Body of pancreas (tissue), 4 donors: ENCODE results near the gene IRX3. TPM values are rescaled to one million over a fixed set of nuclear protein-coding genes. Genes with fewer than 3 reads are reported as not detected.

ENCODE experiments used
- ATAC-seq: fragments of 150-250 bp; one replicate; pipeline ENCODE4 v1.9.1; 2016
- DNase-seq, 4 donors: peaks; one replicate each; pipeline ENCODE4 v3.0.0-alpha.2; 2019
- H3K27ac ChIP-seq, 4 donors: fragments of 200-600 bp; sonication (generic); 1 replicate in 3 of 4; 2 replicates in 1 of 4; pipeline versions ENCODE4 v1.5.1 to v1.6.1; 2016 to 2019; ENCODE audit warnings: mild to moderate bottlenecking in 1 of 4, mixed read lengths in 1 of 4, moderate library complexity in 1 of 4
- H3K27me3 ChIP-seq, 2 donors: fragments of 200-600 bp; sonication (generic); one replicate each; pipeline ENCODE4 v1.6.0; 2016; ENCODE audit warnings: mild to moderate bottlenecking in 1 of 2
- H3K36me3 ChIP-seq, 2 donors: fragments of 200-600 bp; sonication (generic); replicated peaks in 1 of 2; 2 replicates each; pipeline ENCODE4 v1.5.1; 2016; ENCODE audit warnings: low read depth in 2 of 2; ENCODE audit not compliant: insufficient read depth in 1 of 2
- H3K4me1 ChIP-seq: fragments of 200-600 bp; sonication (generic); one replicate; pipeline ENCODE4 v1.6.0; 2016
- H3K4me3 ChIP-seq, 2 donors: fragments of 200-600 bp; sonication (generic); 1 replicate in 1 of 2; 2 replicates in 1 of 2; pipeline ENCODE4 v1.5.1; 2016 to 2019
- H3K9me3 ChIP-seq, 3 donors: fragments of 200-600 bp; sonication (generic); 1 replicate in 2 of 3; 2 replicates in 1 of 3; pipeline ENCODE4 v1.5.1; 2016
- POLR2A ChIP-seq, 3 donors: fragments of 450-650 bp; IDR thresholded peaks; one replicate each; pipeline ENCODE4 v1.6.1; 2016; ENCODE audit warnings: antibody characterized with exemption in 3 of 3, mild to moderate bottlenecking in 2 of 3
- WGBS, 2 donors: methylation state at CpG; one replicate each; pipeline ENCODE4 v1.1.5; 2017; 5-methylcytosine and 5-hydroxymethylcytosine counted together
- intact Hi-C: fragments of 100-400 bp; cut with DNase I; formaldehyde crosslinking; loops from one replicate; pipeline ENCODE4 v1.15.1; 2023
- total RNA-seq, 2 donors: library from RNA; depleted of rRNA; stranded (reverse); fragments of >200 nt; gene quantifications; one replicate each; pipeline ENCODE4 v1.1.0, GENCODE V29; 2016
- TF ChIP-seq, protein P1 (sequence below), 7 experiments: fragments of 450-650 bp in 4 of 7; fragments of 200-600 bp in 3 of 7; sonication (generic) in 3 of 7; IDR thresholded peaks; one replicate each; pipeline ENCODE4 v1.5.1; 2016 to 2019; ENCODE audit warnings: antibody characterized with exemption in 7 of 7

The IRX3 gene
- total RNA-seq, 2 donors from 2014 or later, result 1.6 to 2.6 TPM

DNA sequence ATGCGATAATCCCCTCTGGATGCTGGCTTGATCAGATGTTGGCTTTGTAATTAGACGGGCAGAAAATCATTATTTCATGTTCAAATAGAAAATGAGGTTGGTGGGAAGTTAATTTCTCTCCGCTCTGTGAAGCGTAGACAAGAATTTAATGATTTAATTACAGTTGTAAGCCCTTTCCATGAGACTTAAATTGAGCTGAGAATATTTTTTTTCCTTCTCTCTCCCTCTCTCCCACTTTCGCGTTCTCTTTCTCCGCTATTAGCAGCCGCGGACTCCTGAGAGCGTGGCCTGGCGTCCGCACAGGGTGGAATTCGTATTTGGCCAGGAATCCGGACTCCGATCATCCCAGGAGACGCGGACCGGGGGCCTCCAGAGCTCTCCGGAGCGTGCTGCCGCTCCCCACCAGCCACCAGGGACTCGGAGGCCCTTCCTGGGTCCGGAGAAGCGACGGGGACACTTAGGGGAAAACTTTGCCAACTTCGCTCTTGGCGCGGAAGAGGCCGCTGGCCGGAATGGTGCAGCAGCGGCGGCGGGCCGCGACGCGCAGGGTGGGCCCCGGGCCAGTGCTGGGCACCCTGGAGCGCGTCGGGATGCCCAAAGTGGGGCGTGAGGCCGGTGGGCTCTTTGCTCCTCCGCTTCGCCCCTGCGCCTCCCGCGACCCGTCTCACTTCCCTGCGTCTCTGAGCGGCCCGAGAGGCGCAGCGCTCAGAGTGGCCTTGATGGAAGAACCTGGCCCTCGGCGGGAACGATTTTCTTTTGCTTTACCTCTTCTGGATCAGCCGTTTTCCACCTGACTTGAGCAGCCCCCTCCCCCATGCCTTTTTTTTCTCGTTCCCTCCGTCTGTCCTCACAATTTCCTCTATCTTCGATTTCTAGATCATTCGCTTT is 3.6 kb upstream of the IRX3 start:
- TF ChIP-seq, protein P1, sequence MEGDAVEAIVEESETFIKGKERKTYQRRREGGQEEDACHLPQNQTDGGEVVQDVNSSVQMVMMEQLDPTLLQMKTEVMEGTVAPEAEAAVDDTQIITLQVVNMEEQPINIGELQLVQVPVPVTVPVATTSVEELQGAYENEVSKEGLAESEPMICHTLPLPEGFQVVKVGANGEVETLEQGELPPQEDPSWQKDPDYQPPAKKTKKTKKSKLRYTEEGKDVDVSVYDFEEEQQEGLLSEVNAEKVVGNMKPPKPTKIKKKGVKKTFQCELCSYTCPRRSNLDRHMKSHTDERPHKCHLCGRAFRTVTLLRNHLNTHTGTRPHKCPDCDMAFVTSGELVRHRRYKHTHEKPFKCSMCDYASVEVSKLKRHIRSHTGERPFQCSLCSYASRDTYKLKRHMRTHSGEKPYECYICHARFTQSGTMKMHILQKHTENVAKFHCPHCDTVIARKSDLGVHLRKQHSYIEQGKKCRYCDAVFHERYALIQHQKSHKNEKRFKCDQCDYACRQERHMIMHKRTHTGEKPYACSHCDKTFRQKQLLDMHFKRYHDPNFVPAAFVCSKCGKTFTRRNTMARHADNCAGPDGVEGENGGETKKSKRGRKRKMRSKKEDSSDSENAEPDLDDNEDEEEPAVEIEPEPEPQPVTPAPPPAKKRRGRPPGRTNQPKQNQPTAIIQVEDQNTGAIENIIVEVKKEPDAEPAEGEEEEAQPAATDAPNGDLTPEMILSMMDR (IDR thresholded peaks at IDR 0.05), result no peak
- TF ChIP-seq POLR2A (IDR thresholded peaks at IDR 0.05), result no peak
- Histone ChIP-seq H3K4me1 (peaks cover 32% of the 10 kb centered on the region), H3K27me3 (peaks cover 0 to 11% of the 10 kb centered on the region in 2 donors), H3K9me3 (no peaks in the 10 kb centered on the region), H3K36me3 (no peaks in the 10 kb centered on the region), H3K4me3 (no peak overlapping the region), H3K27ac (no peak overlapping the region)
- DNase-seq (no peak), ATAC-seq (no peak)
- intact Hi-C loops, result no loop called here
- WGBS, 2 donors, result 10 to 16% methylated on average over 35 to 62 of the region's 62 CpGs

DNA sequence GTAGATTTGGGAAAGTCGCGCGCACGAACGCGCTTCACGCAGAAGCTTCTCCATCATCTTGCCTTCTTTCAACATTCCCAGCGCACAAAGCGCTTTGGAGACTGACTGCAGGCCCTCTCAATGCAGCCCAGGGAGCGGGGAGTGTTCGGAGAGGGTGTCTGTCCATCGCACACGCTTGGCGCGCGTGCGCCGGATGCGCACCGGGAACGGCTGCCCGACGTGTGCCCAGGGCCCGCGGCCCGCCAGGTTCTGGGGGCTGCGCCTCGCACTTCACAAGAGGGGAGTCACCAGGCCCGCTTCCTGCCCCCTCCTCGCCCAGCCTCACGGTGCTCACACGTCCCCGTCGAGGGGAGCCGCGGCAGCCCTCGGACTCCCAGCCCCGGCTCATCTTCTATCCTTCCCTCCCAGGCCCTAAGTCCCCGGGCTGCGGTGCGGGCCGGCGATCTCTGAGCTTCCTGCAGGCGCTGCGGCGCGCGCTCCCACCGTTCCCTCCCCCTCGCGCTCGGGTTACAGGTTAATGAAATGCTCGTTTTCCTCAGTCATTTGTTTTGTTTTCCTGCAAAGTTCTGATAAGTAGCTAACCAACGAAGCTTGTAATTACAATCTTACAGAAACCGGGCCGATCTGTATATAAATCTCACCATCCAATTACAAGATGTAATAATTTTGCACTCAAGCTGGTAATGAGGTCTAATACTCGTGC is 2.8 kb upstream of the IRX3 start:
- H3K9me3 ChIP-seq, result no peaks in the 10 kb centered on the region
- H3K36me3 ChIP-seq, result no peaks in the 10 kb centered on the region
- H3K27me3 ChIP-seq, result peaks cover 0 to 19% of the 10 kb centered on the region in 2 donors
- 9 to 15% methylated on average over 31 to 56 of the region's 57 CpGs for WGBS, 2 donors
- intact Hi-C loops, result no loop called here
- no peak overlapping the region for H3K27ac ChIP-seq
- no peak for DNase-seq
- ATAC-seq, result no peak
- no peak for TF ChIP-seq POLR2A (IDR thresholded peaks at IDR 0.05)
- TF ChIP-seq, protein P1 (IDR thresholded peaks at IDR 0.05), result no peak
- peaks cover 40% of the 10 kb centered on the region for H3K4me1 ChIP-seq
- H3K4me3 ChIP-seq, result no peak overlapping the region

DNA sequence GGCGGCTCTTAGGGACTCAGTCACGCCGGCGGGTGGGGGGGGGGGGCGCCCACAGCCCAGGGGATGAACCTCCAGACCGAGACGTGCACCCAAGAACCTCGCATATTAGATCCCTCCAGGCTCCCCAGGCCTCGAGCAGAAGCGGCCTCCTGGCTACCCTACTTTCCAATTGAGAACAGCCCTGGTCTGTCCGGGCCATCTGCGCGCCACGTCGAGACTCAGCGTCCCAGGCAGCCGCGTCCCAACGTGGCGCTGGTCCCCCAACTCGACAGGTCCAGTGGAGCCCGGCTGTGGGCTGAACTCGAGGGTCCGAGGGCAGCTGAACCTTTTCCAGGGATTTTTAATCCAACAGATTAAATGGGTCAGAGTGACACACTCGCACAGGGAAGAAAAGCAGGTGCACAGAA is 2.3 kb upstream of the IRX3 start:
- Histone ChIP-seq H3K4me3 (no peak overlapping the region), H3K36me3 (no peaks in the 10 kb centered on the region), H3K4me1 (peaks cover 46% of the 10 kb centered on the region), H3K27me3 (peaks cover 0 to 25% of the 10 kb centered on the region in 2 donors), H3K9me3 (no peaks in the 10 kb centered on the region), H3K27ac (no peak overlapping the region)
- TF ChIP-seq, protein P1 (IDR thresholded peaks at IDR 0.05), result no peak
- no peak for TF ChIP-seq POLR2A (IDR thresholded peaks at IDR 0.05)
- ATAC-seq, result no peak
- intact Hi-C loops, result no loop called here
- 3 to 8% methylated on average over 7 to 25 of the region's 25 CpGs for WGBS, 2 donors
- no peak for DNase-seq

DNA sequence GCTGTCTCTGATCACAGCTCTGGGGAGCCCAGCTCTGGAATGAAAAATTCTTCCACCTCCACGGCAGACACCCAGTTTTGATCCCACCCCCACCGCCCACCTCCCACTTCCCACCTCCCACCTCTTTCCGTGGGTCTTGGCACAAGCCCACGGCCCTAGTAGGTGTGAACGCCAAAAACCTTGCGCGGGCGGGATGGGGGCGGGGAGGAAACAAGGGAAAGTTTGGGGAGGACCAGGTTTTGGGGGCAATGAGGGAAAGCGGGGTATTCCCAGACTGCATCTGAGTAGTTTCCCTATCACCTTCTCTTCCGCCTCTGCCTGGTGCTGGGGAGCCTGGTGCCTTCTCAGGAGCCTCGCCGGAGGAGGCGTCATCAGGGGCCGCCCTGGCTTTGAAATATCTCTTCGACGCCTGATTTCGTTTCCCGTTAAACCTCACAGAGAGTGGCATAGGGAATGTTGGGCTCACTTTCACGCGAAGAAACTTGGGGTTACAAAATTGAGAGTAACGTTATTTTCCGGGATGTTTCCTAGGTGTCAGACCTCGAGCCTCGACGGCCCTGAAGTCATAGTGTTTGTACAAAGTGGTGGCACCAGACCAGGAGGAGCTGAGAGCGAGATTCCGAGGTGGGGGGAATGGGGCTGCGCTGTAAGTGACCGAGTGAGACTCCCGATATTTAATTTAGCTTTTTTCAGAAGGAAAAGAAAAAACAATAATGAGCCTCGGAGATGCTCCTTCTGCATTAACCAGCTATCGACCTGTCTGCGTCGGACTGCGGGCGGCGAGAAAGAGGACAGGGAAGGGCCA is 1.6 kb upstream of the IRX3 start:
- Histone ChIP-seq H3K4me3 (no peak overlapping the region), H3K4me1 (peaks cover 52% of the 10 kb centered on the region), H3K36me3 (no peaks in the 10 kb centered on the region), H3K27ac (no peak overlapping the region), H3K9me3 (no peaks in the 10 kb centered on the region), H3K27me3 (peaks cover 0 to 29% of the 10 kb centered on the region in 2 donors)
- ATAC-seq (no peak), DNase-seq (no peak)
- TF ChIP-seq, protein P1 (IDR thresholded peaks at IDR 0.05), result no peak
- no peak for TF ChIP-seq POLR2A (IDR thresholded peaks at IDR 0.05)
- WGBS, 2 donors, result 12 to 17% methylated on average over 35 to 38 of the region's 38 CpGs
- intact Hi-C loops, result no loop called here
